ENCODE measurements around the gene ST8SIA2. TPM values are rescaled to one million over a fixed set of nuclear protein-coding genes. Genes with fewer than 3 reads are reported as not detected.

ST8SIA2 gene
- total and polyA plus RNA-seq, 4 donors = not detected

DNA sequence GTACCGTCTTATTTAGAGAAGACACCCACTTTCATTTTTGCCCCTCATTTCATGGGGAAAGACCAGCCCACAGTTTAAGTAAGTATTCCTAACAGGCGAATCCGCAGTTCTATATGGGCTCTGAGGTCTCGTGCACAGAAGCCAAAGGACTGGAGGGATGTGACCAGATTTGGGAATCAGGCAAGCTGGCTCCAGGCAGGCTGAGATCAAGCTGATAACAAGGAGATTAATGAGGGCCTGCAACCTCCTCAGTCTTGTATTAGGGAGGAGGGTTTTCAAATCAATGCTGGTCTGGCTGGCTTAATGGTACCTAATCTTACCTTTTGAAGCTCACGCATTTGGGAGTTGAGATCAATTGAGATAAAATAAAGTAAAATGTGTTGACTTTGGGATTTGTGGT, 15.3 kb downstream of the ST8SIA2 start (continued):
- TF ChIP-seq GABPA (IDR thresholded peaks at IDR 0.05 in 1 of 2, conservative IDR thresholded peaks at IDR 0.05 in 1 of 2) = no peak

GRCh38 chr15:92409521-92409920, 15.8 kb downstream of the ST8SIA2 start:
- no peak for DNase-seq (ENCODE audit: low spot score)
- no peaks in the 10 kb centered on the region for H3K36me3 ChIP-seq (ENCODE audit: control insufficient read depth in 4 of 4, insufficient read depth in 3 of 4, low read depth in 1 of 4, low read length in 3 of 4)
- no peak overlapping the region for H3K27ac ChIP-seq (ENCODE audit: low read depth in 1 of 2, low read length in 2 of 2)
- peaks cover 0 to 6% (median 0%) of the 10 kb centered on the region in 4 donors for H3K27me3 ChIP-seq (ENCODE audit: control insufficient read depth in 4 of 4, insufficient read depth in 4 of 4, low read length in 3 of 4)
- no peaks in the 10 kb centered on the region for H3K9me3 ChIP-seq (ENCODE audit: control insufficient read depth in 4 of 4, low read length in 3 of 4)
- no peak for TF ChIP-seq TAF1 (conservative IDR thresholded peaks at IDR 0.05)
- no peak overlapping the region for H3K9ac ChIP-seq (ENCODE audit: low read depth in 1 of 2, low read length in 2 of 2)
- H3K4me1 ChIP-seq (ENCODE audit: control insufficient read depth in 4 of 4, insufficient read depth in 4 of 4, low read length in 3 of 4) = no peaks in the 10 kb centered on the region
- no peak overlapping the region for H3K4me3 ChIP-seq (ENCODE audit: low read depth in 1 of 3, low read length in 3 of 3)
- WGBS = 70% methylated on average over 8 of the region's 8 CpGs

GRCh38 chr15:92410537-92410936, 16.9 kb downstream of the ST8SIA2 start:
- 86% methylated on average over 6 of the region's 6 CpGs for WGBS
- Histone ChIP-seq H3K27ac (ENCODE audit: low read depth in 1 of 2, low read length in 2 of 2) (no peak overlapping the region), H3K4me3 (ENCODE audit: low read depth in 1 of 3, low read length in 3 of 3) (no peak overlapping the region), H3K27me3 (ENCODE audit: control insufficient read depth in 4 of 4, insufficient read depth in 4 of 4, low read length in 3 of 4) (peaks cover 0 to 11% (median 0%) of the 10 kb centered on the region in 4 donors), H3K9me3 (ENCODE audit: control insufficient read depth in 4 of 4, low read length in 3 of 4) (no peaks in the 10 kb centered on the region), H3K9ac (ENCODE audit: low read depth in 1 of 2, low read length in 2 of 2) (no peak overlapping the region), H3K4me1 (ENCODE audit: control insufficient read depth in 4 of 4, insufficient read depth in 4 of 4, low read length in 3 of 4) (no peaks in the 10 kb centered on the region), H3K36me3 (ENCODE audit: control insufficient read depth in 4 of 4, insufficient read depth in 3 of 4, low read depth in 1 of 4, low read length in 3 of 4) (no peaks in the 10 kb centered on the region)
- TF ChIP-seq FOXA2 (IDR thresholded peaks at IDR 0.05) (no peak), HNF4G (IDR thresholded peaks at IDR 0.05) (no peak), JUND (IDR thresholded peaks at IDR 0.05) (no peak), EGR1 (IDR thresholded peaks at IDR 0.05; ENCODE audit: low read depth in 2 of 2) (no peak), CTCF (IDR thresholded peaks at IDR 0.05; ENCODE audit: low read depth, low read length, missing input control) (no peak), TAF1 (conservative IDR thresholded peaks at IDR 0.05) (no peak), HNF4A (conservative IDR thresholded peaks at IDR 0.05) (no peak)
- TF ChIP-seq, protein P1, sequence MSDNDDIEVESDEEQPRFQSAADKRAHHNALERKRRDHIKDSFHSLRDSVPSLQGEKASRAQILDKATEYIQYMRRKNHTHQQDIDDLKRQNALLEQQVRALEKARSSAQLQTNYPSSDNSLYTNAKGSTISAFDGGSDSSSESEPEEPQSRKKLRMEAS (IDR thresholded peaks at IDR 0.05) = no peak
- no peak for DNase-seq (ENCODE audit: low spot score)

DNA sequence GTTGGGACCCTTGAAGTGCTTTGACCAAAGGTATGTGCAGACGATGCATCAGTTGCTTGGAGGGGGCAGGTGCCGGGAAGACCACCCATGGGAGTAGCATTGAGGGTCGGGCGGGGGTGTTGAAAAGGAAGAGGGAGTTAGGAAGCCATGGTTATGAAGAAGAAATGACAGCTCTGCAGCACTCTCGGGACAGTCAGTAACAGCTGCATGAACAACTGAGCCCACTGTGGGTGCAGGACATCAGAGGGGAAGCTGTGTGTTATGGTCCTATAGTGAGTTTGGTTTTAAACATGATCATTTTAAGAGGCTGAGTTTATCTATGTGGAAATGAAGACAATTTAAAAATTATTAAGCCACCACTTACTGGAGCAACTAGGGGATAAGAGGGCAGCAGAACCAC, 17.6 kb downstream of the ST8SIA2 start:
- no peaks in the 10 kb centered on the region for H3K4me1 ChIP-seq (ENCODE audit: control insufficient read depth in 4 of 4, insufficient read depth in 4 of 4, low read length in 3 of 4)
- peaks cover 0 to 11% (median 0%) of the 10 kb centered on the region in 4 donors for H3K27me3 ChIP-seq (ENCODE audit: control insufficient read depth in 4 of 4, insufficient read depth in 4 of 4, low read length in 3 of 4)
- no peak overlapping the region for H3K4me3 ChIP-seq (ENCODE audit: low read depth in 1 of 3, low read length in 3 of 3)
- no peak overlapping the region for H3K27ac ChIP-seq (ENCODE audit: low read depth in 1 of 2, low read length in 2 of 2)
- no peaks in the 10 kb centered on the region for H3K36me3 ChIP-seq (ENCODE audit: control insufficient read depth in 4 of 4, insufficient read depth in 3 of 4, low read depth in 1 of 4, low read length in 3 of 4)
- H3K9me3 ChIP-seq (ENCODE audit: control insufficient read depth in 4 of 4, low read length in 3 of 4) = no peaks in the 10 kb centered on the region
- DNase-seq (ENCODE audit: low spot score) = no peak
- WGBS = 79% methylated on average over 5 of the region's 5 CpGs
- TF ChIP-seq EGR1 (IDR thresholded peaks at IDR 0.05; ENCODE audit: low read depth in 2 of 2) = no peak
- TF ChIP-seq HNF4G (IDR thresholded peaks at IDR 0.05) = no peak
- no peak for TF ChIP-seq ZBTB33 (IDR thresholded peaks at IDR 0.05)
- TF ChIP-seq RXRA (IDR thresholded peaks at IDR 0.05) = no peak
- no peak for TF ChIP-seq FOXA1 (IDR thresholded peaks at IDR 0.05)
- H3K9ac ChIP-seq (ENCODE audit: low read depth in 1 of 2, low read length in 2 of 2) = no peak overlapping the region
